HepG2 (cell line): ENCODE measurements around the gene INPP1. TPM values are rescaled to one million over a fixed set of nuclear protein-coding genes. Genes with fewer than 3 reads are reported as not detected.

Source experiments
- CREB1 ChIP-seq, 2 experiments: fragments of 450-650 bp in 1 of 2; IDR thresholded peaks; 2 replicates each; pipeline ENCODE4 v1.6.1; 2016 to 2017; ENCODE audit warnings: control low read depth in 1 of 2, mild to moderate bottlenecking in 1 of 2, missing compliant biosample characterization in 1 of 2, missing genetic modification characterization in 1 of 2
- CTCF ChIP-seq: sonication (generic); formaldehyde crosslinking; IDR thresholded peaks from 2 replicates; pipeline ENCODE4 v1.5.0; 2020; ENCODE audit warnings: mild to moderate bottlenecking, missing genetic modification reagents, moderate library complexity
- DNMT3B ChIP-seq: conservative IDR thresholded peaks from 2 replicates; pipeline ENCODE4 v1.6.1; 2016; ENCODE audit warnings: missing biosample characterization, control low read depth
- FOSL1 ChIP-seq: sonication (generic); formaldehyde crosslinking; IDR thresholded peaks from 2 replicates; pipeline ENCODE4 v1.9.0; 2021; ENCODE audit warnings: missing genetic modification reagents, borderline replicate concordance
- HNF1B ChIP-seq: sonication (generic); formaldehyde crosslinking; IDR thresholded peaks from 2 replicates; pipeline ENCODE4 v1.5.1; 2020; ENCODE audit warnings: mild to moderate bottlenecking, moderate library complexity, missing genetic modification reagents
- MED1 ChIP-seq: sonication (generic); formaldehyde crosslinking; IDR thresholded peaks from 2 replicates; pipeline ENCODE4 v1.4.0; 2020; ENCODE audit warnings: missing genetic modification reagents
- MTA3 ChIP-seq: sonication (generic); formaldehyde crosslinking; IDR thresholded peaks from 2 replicates; pipeline ENCODE4 v1.4.0; 2020; ENCODE audit warnings: missing genetic modification reagents
- NAIF1 ChIP-seq: sonication (generic); formaldehyde crosslinking; IDR thresholded peaks from 2 replicates; pipeline ENCODE4 v1.5.0; 2020; ENCODE audit warnings: mild to moderate bottlenecking, missing genetic modification reagents, borderline replicate concordance
- NR2C2 ChIP-seq: sonication (generic); formaldehyde crosslinking; IDR thresholded peaks from 2 replicates; pipeline ENCODE4 v1.4.0; 2020; ENCODE audit warnings: missing genetic modification reagents, mild to moderate bottlenecking, moderate library complexity, borderline replicate concordance
- PHB2 ChIP-seq: fragments of 450-650 bp; IDR thresholded peaks from 2 replicates; pipeline ENCODE4 v1.6.1; 2018; ENCODE audit not compliant: partially characterized antibody
- PHF20 ChIP-seq: sonication (generic); formaldehyde crosslinking; IDR thresholded peaks from 2 replicates; pipeline ENCODE4 v1.5.0; 2020; ENCODE audit warnings: mild to moderate bottlenecking, missing genetic modification reagents
- TGIF2 ChIP-seq: IDR thresholded peaks from 2 replicates; pipeline ENCODE4 v1.6.1; 2016; ENCODE audit warnings: control low read depth, missing compliant biosample characterization
- UBTF ChIP-seq: sonication (generic); formaldehyde crosslinking; IDR thresholded peaks from 2 replicates; pipeline ENCODE4 v1.4.0; 2020; ENCODE audit warnings: mild to moderate bottlenecking, missing genetic modification reagents
- ZHX2 ChIP-seq, 2 experiments: sonication (generic) in 1 of 2; formaldehyde crosslinking in 1 of 2; IDR thresholded peaks; 2 replicates each; pipeline versions ENCODE4 v1.6.1 to v1.9.0; 2014 to 2022; ENCODE audit warnings: antibody characterized with exemption in 1 of 2, borderline replicate concordance in 1 of 2, inconsistent platforms in 1 of 2, low read depth in 1 of 2, missing genetic modification reagents in 1 of 2
- ZNF205 ChIP-seq: IDR thresholded peaks from 2 replicates; pipeline ENCODE4 v1.6.1; 2018; ENCODE audit warnings: missing biosample characterization, missing genetic modification reagents
- ZNF652 ChIP-seq: IDR thresholded peaks from 2 replicates; pipeline ENCODE4 v1.6.1; 2016; ENCODE audit warnings: low read depth, borderline replicate concordance
- polyA plus RNA-seq, 8 experiments: library from polyadenylated mRNA; depleted of rRNA in 3 of 8; stranded (reverse) in 7 of 8; unstranded in 1 of 8; fragments of >200 nt; fragmentation: Illumina TruSeq in 4 of 8; extraction: Trizol in 4 of 8; gene quantifications; 2 replicates each; pipeline versions ENCODE4 v1.2.1 to v1.2.3, GENCODE V29; 2011 to 2016; ENCODE audit warnings: low read depth in 4 of 8, missing spikeins in 1 of 8, mixed read lengths in 1 of 8; ENCODE audit not compliant: insufficient read depth in 1 of 8
- total RNA-seq, 5 experiments: library from RNA; depleted of rRNA; stranded (reverse); fragments of >200 nt; fragmentation: Illumina TruSeq; extraction: Trizol; gene quantifications; 2 replicates each; pipeline ENCODE4 v1.2.3, GENCODE V29; 2016; ENCODE audit warnings: low read depth in 1 of 5

INPP1 gene
- total and polyA plus RNA-seq, 2 of the 13 experiments (the other 11 are each of a cell fraction or from before 2014, with no cell fraction given): 10.0 to 13.3 TPM

- TF ChIP-seq FOSL1 (CRISPR knock-in tag) (no peak; the same call in 1 of the 2 replicates), CTCF (CRISPR knock-in tag) (peak; percentile 28; the same call in 1 of the 2 replicates), TGIF2 (peak; percentile 99), CREB1 (IDR thresholded peaks at IDR 0.05) (peak; percentile 61), CREB1 (CRISPR knock-in tag; IDR thresholded peaks at IDR 0.05) (peak; percentile 89), ZNF205 (CRISPR knock-in tag) (peak; percentile 95), DNMT3B (peak; percentile 95; the same call in 1 of the 2 replicates), MTA3 (CRISPR knock-in tag) (no peak), UBTF (CRISPR knock-in tag) (peak; percentile 76; the same call in 1 of the 2 replicates), ZHX2 (IDR thresholded peaks at IDR 0.05; ENCODE audit: low read depth) (no peak), ZHX2 (CRISPR knock-in tag; IDR thresholded peaks at IDR 0.05; ENCODE audit: borderline replicate concordance) (no peak), ZNF652 (CRISPR knock-in tag) (peak; percentile 67; the same call in 1 of the 2 replicates), PHB2 (no peak), NAIF1 (CRISPR knock-in tag) (peak; percentile 61; the same call in 1 of the 2 replicates), MED1 (CRISPR knock-in tag) (peak; percentile 99), NR2C2 (peak; percentile 90), HNF1B (peak; percentile 98), PHF20 (CRISPR knock-in tag) (peak; percentile 65; the same call in 1 of the 2 replicates)
These were observed 9.5 kb downstream of the INPP1 start (continued) for GRCh38 chr2:190352668-190353536.
